Spleen (tissue), 7 donors: ENCODE data around the gene WWTR1.

Source experiments
- CTCF ChIP-seq, 11 experiments: fragments of 200-600 bp in 7 of 11; fragments of 450-650 bp in 4 of 11; sonication (generic) in 4 of 11; IDR thresholded peaks in 8 of 11; conservative IDR thresholded peaks in 3 of 11; 1 replicate in 7 of 11; 2 replicates in 4 of 11; pipeline versions ENCODE4 v1.4.0 to v1.8.0; 2016 to 2021; ENCODE audit warnings: antibody characterized with exemption in 11 of 11, inconsistent platforms in 4 of 11, mild to moderate bottlenecking in 1 of 11
- POLR2A ChIP-seq, 3 donors: fragments of 450-650 bp; IDR thresholded peaks; one replicate each; pipeline ENCODE4 v1.5.1; 2017; ENCODE audit warnings: antibody characterized with exemption in 3 of 3, mild to moderate bottlenecking in 1 of 3
- POLR2AphosphoS5 ChIP-seq, 3 donors: sonication (generic); formaldehyde crosslinking; IDR thresholded peaks; one replicate each; pipeline ENCODE4 v1.5.1; 2017; ENCODE audit warnings: antibody characterized with exemption in 3 of 3
- donor health status: DM: no; HTN: no; CAD: no; lungs with moderate emphysema.
- donor health status: DM: no; HTN: no; CAD: no.
- donor health status: DM: no; HTN: no; CAD: no.

- TF ChIP-seq CTCF (IDR thresholded peaks at IDR 0.05 in 8 of 11, conservative IDR thresholded peaks at IDR 0.05 in 3 of 11) = no peak
- no peak for TF ChIP-seq POLR2A (IDR thresholded peaks at IDR 0.05)
- no peak for TF ChIP-seq POLR2AphosphoS5 (IDR thresholded peaks at IDR 0.05)
Observed at GRCh38 chr3:149570016-149570415, 87.8 kb downstream of the WWTR1 start.
